Measurements from ENCODE around the gene PHLDA1.
"Not testable (repeated sequence)": the region's sequence is repeated elsewhere in the genome, so short reads cannot be mapped to it uniquely, and the experiment has no call there.

The PHLDA1 gene

DNA sequence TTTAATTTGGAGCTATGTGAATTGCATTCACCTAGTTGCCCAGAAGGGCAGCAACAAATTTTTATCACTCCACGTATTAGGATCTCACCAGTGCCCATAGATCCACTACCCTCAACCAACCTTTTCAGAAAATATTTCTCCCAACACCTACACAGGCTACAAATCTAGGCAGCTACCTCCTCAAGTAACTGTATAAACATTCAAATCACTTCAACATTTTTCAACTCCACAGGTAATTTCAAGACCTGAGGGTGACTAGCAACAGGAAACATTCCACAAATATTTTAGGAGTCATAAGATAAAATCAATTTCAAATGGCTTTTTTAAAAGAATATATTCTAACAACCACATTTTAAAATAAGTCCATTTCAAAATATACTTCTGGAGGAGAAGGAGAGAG, 12.9 kb downstream of the PHLDA1 start:
- no peak for DNase-seq (ENCODE audit: low read depth in 2 of 2)

DNA sequence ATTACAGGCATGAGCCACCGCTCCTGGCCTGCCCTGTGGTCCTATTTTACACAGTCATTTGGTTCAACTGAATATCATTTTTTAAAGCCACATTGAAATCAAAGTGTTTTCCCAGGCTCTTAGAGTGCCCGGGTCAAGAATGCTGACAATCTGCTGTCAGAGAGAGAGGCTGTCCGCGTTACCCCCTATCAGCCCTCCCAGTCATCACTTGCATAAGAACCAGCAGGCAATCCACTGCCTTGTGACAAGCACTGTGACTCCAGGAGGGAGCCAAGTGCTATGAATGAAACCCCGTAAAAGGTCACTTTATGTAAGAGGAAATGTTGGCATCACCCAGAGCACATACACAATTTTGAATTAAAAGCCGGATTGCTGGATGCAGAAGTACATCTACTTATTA, 13.5 kb downstream of the PHLDA1 start:
- DNase-seq (ENCODE audit: low read depth in 2 of 2), result no peak

DNA sequence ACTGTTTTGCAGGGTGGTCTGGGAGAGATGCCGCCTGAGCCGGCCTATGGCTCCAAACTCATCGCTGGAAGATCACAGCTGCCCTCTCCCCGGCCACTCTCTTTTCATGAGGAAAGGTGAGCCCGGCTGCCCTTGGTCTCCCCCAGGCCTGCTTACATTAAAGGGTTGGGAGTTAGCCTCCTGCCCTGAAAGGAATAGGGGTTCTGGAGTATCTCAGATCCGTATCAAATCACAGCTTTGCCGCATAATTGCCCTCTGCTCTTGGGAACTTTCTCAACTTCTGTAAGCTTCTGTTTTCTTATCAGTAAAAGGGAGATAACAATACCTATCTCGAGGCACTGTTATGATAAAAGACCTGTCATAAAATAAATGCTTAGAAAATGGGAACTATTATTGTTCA, 17.6 kb downstream of the PHLDA1 start:
- DNase-seq (ENCODE audit: low read depth in 2 of 2), result no peak

DNA sequence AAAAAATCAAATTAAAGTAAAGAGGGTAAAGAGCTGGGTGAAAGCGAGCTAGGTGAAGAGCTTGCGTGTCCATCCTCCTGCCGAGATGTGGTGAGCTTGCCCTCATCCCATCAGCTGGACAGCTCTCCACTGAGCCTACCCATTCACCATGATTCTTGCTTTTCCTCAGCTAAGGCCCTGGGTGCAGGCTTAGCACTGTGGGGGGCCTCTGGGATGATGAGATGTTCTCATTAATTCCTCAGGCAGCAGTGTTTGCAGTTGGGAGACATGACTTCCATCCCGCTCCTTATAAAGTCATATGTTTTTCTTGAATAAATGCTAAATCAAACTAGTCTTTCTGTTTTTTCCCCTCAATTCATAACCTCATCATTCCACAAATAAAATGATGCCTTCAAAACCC, 18.0 kb downstream of the PHLDA1 start:
- DNase-seq (ENCODE audit: low read depth in 2 of 2), result no peak

DNA sequence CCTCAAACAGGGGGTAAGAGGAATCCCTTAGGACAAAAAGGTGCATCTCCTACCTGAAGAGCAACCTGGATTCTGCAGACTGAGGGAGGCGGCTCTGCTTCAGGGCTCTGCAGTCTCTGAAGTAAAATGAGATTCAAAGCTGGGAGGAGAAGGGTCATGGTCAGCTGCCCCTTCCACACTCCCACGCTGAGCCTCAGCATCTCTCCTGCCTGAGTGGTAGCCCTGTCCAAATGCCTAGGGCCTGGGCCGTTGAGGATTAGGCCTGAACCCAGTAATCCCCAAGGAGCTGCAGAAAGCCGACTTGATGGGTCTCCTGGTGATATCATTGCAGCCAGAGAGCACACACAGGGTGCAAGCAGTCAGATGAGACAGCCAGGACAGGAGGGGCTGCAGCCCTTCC, 18.9 kb downstream of the PHLDA1 start:
- no peak for DNase-seq (ENCODE audit: low read depth in 2 of 2)

DNA sequence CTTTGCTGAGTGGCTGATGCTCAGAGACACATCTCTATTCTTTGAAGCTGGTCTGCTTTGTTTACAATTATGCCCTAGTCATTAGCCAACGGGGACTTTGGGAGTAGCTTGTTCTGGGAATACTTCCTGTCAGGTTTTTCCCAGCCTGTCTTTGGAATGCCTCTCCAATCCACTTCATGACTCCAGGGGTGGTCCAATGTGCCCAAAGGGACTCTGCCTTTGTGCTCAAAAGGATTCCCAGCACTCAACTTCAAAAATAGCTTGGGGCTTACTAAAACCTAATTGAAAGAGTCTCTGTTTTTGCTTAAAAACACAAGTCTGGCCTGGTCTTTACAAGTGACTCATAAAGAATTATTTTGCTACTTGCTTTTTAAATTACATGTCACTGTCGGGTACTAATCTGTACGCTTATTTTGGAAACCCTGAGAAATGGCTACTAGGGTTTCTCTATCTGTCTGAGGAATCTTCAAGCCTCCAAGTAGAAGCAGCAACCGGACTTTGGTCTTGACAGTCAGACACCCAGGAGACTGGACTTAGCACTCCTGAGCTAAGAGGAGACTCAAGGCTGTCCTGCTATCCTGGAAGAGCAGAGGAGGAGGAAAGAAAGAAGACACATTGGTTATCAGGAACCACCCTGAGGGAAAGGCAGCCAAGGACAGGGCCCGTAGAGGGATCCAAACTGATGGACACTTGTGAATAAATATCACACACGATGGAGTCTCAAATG, 20.7 kb downstream of the PHLDA1 start:
- DNase-seq (ENCODE audit: low read depth in 2 of 2), result no peak

DNA sequence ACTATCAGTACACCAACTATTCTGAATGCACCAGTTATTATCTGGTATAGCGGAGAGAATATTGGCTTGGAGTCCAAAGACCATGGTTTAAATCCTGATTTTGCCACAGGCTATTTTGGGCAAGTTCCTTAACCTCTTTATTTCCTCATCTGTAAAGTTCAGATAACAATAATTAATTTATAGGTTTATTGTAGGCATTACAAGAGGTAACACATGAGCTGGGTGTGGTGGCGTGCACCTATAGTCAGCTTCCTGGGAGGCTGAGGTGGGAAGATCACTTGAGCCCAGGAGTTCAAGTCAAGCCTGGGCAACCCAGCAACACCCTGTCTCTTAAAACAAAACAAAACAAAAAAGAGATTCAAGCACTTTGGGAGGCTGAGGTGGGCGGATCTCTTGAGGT, 23.1 kb downstream of the PHLDA1 start:
- DNase-seq (ENCODE audit: low read depth in 2 of 2), result no peak

DNA sequence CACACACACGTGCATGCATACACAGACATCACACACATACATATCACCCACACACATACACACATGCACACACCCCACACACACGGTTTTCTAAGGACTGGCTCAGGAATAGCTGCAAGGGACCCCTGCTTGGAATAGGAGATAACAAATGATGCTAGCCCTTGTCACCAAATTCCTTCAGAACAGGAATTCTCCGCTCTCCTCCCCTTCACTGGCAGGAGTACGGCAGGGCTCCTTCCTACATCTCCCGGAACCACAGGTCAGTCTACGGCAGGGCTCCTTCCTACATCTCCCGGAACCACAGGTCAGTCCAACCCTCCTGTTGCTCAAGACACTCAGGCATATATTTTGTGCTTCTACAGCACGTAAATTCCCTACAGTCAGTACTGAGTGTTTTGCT, 23.9 kb downstream of the PHLDA1 start:
- DNase-seq (ENCODE audit: low read depth in 2 of 2), result no peak

DNA sequence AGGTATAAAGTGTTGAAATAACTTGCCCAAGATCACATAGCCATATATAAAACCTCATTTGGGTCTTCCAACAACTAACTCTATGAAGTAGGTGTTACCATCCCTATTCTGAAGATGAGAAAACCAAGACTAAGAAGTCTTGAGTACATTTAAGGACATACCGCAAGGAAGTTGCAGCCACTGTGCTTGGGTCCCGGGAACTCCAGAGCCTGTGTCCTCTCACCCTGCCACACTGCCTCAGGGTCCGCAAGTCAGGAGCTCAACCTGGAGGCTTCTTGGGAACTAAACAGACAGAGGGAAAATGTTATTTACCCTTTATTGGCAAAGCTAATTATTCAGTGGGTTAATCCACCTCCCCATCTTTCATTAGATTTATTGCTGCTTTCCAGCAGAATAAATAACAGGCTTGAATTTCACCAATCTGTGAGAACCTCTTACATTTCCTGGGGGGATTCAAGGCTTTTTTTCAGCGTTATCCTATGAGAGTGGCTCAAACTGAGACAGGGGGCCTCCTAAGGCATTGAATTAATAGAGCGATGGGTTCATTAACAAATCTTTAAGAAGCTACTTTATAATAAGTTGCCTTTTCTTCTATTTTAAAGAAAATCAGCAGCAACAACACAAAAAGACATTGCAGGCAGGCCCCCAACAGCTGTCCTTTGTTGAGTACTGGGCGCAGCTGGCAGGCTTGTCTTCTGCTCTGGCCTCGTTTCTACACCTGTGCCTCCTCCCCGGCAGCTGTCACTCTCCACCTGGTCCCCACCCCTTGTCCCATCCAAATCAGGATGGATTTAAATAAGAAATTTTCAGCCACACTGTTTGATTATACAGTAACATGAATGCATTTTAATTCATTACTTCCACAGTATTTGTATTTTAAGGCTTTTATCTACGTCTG, 25.3 kb downstream of the PHLDA1 start:
- DNase-seq (ENCODE audit: low read depth in 2 of 2), result no peak

DNA sequence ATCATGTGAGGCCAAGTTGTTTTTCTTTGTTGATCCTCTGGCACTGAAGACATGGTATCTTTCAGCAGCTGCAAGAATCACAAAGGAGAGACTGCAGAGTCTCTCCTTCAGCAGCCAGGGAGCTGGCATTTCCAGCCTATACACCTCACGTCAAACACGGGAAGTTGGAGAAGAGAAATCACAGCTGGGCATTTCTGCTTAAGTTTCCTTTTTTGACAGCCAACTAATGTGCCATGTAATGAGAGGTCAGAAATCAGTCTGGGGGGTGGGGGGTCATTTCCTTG, 28.3 kb downstream of the PHLDA1 start:
- DNase-seq (ENCODE audit: low read depth in 2 of 2), result no peak

DNA sequence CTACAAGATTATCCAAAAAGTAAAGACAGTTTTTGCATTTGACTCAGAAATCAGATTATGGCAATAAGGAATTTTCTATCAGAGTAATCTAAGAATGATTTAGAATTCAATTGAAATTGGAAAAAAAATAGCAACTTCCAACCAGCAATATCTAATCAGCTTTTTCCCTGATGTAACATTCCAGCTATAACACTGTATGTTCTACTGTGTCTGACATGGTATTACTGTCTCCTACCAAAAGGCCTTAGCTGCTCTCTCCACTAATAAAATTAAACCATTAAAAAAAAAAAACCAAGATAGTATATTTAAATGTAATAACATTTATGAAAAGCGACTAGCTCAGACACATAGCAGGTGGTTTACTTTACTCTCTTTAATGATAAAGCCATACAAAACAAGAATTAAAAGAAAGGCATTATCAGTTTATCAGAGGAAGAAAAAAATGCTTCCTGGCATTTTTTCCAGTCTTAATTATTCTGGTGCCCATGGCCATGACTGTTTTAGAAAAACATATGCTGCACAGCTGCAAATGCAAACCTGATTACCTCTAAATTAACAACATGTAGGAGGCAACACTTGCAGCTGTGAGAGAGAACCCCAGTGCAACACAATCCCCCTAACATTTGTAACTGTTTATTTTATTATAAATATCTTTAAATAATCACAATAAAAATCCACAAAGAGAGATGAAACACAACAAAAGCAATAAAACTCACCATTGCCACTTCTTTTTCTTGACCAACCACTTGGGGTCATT, 28.8 kb downstream of the PHLDA1 start:
- no peak for DNase-seq (ENCODE audit: low read depth in 2 of 2)

DNA sequence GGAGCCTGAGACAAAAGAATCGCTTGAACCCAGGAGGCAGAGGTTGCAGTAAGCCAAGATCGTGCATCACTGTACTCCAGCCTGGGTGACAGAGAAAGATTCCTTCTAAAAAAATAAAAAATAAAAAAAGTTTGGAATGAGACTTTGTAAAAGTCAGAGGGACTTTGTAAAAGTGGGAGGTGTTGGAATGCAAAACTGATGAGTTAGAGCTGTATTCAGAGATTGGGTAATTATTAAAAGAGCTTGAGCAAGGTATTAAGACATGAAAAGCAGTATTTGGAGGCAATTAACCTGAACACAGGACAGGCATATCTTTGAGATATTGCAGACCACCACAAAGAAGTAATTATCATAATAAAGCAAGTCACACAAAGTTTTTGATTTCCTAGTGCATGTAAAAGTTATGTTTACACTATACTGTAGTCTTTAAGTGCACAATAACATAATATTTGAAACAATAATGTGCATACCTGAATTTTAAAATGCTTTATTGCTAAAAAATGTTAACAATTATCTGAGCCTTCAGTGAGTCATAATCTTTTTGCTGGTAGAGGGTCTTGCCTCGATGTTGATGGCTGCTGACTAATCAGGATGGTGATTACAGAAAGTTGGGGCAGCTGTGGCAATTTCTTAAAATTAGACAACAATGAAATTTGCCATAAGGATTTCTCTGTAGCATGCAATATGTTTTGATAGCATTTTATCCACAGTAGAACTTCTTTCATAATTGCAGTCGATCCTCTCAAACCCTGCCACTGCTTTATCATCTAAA, 33.1 kb downstream of the PHLDA1 start:
- no peak for DNase-seq (ENCODE audit: low read depth in 2 of 2)

DNA sequence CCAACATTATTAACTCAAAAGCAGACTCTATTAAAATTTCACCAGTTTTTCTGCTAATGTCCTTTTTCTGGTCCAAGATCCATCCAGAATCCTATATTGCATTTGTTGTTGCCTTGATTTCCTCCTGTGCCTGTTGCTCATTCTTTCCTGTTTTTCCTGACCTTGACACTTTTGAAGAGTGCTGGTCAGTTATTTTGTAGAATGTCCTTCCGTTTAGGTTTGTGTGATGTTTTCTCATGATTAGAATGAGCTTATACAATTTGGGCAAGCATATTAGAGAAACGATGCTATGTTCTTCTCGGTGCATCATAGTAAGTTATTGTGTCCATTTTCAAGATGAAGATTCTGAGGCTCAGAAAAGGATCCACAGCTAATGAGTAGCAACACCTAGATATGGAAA, 33.9 kb downstream of the PHLDA1 start:
- no peak for DNase-seq (ENCODE audit: low read depth in 2 of 2)

DNA sequence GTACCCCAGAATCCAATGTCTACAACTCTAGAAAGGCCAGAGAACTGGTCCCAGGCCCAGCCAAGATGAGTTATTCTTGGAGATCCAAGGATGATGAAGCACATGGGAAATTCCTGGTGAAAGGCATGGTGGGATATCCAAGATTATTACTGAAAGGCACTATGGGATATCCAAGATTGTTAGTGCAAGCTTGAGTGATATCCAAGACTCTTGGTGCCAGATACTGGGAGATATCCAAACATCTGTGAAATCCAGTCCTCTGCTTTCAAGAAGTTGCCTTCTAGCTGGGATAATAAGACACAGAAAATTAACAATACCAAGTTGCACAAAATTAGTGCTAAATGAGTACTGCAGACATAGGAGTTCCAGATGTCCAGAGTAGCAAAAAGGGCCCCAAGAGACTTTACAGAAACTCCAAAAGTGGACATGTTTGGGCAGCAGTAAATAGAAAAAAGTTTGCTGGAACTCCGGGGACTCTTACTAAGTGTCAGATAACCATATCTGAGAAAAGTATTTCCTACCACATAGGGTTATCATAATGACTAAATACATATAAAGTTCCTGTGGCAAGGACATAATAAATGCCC, 34.6 kb downstream of the PHLDA1 start:
- no peak for DNase-seq (ENCODE audit: low read depth in 2 of 2)

DNA sequence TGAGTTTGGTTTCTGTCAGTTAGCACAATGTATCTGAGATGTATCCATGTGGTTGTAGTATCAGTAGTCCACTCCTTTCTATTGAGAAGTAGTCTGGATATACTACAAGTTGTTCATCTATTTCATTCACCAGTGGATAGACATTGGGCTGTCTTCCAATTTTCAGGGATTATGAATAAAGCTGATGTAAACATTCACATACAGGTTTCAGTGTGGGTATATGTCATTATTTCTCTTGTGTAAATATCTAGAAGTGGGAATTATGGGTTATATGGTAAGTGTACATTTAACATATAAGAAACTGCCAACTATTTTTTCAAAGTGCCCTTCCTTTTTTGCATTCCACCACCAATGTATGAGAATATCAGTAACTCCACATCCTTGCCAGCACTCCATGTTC, 35.9 kb downstream of the PHLDA1 start:
- no peak for DNase-seq (ENCODE audit: low read depth in 2 of 2)

DNA sequence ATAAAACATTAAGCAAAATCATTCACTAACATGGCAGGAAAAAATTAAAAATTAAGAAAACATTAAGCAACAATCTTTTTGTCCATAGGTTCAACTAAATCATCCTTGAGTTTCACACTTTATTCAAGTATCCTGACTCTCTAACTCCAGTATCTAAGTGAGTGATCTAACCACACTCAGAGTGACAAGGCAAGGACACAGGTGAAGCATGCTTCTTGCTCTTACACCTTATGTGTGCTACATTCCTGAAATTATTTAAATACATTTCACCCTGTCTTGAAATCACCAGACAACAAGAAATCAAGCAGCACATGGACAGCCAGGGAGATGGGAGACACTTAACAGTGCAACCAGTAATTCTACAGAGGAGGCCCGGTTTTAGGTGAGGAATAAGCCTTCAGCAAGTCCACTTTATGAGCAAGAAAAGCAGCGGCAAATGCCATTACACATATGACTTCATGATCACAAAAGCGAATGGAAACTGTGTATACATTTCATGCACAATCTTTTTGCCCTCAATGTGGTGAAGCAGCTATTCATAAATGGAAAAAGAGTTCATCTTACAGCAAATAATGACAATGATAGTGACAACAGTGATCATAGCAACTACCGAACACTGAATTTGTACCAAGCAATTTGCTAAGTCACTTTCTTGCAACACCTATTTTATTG, 37.4 kb downstream of the PHLDA1 start:
- no peak for DNase-seq (ENCODE audit: low read depth in 2 of 2)

DNA sequence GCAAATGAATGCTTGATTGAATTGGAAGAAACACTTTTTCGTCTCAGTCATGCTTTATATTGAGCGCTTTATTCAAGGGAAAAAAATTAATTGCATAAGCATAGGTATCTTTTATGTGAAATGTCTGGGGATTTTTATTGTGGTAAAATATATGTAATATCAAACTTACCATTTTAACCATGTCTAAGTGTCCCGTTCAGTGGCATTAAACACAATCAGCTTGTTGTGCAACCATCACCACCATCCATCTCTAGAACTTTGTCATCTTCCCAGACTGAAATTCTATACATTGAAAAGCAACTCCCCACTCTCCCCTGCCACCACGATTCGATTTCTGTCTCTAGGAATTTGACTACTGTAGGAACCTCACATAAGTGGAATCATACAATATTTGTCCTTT, 39.8 kb downstream of the PHLDA1 start:
- DNase-seq (ENCODE audit: low read depth in 2 of 2), result no peak

DNA sequence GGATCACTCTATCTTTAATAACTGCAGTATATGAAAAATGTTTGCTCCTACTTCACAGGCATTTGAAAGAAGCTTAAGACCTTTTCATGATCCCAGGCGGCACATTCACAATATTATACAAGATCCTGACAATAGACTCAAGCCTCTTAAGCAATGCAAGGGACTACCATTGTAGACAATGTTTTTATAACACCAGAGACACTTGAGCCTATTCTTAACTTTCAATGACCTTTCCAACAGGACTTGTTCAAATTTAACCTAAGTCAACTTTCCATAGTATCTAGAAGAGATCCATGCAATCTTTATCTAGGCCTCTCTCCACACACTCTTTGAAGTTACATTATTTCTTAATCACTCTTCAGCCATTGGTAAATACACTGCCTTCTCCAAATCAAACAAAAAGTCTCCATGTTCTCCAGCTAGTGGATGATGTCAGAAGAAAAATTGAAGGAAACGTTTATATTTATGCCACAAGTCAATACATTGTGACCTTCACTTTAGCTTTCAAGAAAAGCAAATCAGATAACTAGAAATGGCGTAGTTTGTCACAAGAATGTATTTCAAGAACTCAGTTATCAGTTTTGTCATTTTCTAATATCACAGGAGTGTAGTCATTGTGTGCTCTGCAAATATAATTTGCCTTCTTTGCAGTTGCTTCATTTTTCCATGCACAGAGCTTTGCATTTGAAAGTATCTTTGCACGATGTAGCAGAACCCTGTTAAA, 41.2 kb downstream of the PHLDA1 start:
- DNase-seq (ENCODE audit: low read depth in 2 of 2), result no peak

DNA sequence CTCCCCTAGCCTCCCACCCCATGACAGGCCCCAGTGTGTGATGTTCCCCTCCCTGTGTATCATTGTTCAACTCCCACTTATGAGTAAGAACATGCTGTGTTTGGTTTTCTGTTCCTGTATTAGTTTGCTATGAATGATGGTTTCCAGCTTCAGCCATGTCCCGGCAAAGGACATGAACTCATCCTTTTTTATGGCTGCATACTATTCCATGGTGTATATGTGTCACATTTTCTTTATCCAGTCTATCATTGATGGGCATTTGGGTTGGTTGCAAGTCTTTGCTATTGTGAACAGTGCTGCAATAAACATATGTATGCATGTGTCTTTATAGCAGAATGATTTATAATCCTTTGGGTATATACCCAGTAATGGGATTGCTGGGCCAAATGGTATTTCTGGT, 43.9 kb downstream of the PHLDA1 start:
- not testable (repeated sequence) for DNase-seq (ENCODE audit: low read depth in 2 of 2)

DNA sequence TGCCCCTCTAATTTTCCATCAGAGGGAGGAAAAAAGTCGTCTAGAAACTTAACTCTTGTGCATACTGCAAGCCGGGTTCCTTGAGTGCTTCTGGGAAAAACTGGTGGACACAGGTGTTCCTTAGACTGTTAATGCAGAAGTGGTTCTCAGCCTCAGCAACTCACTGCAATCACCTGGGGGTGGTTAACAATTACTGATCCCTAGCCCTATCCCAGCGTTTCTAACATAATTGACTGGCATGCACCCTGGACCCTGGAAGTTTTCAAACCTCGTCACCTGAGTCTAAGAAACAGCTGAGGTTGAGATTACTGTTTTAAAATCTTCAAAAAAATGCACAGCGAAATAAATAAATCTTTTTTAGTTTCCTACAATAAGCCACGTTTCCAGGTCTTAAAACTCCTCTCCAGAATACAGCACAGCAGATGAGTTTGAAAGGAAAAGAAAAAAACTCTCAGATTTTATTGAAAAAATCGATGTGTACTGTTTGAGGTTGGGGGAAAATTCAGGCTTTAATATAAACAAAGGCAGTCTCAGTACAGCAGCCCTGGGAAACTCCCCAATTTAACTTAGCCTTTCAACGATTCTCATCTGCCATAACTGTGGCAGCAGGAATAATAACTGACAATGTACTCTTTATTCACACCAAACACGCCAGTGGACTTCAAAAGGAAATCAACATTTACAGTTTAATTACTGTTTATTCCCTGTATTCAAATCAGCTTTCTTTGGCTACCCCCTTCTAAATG, 45.4 kb downstream of the PHLDA1 start:
- no peak for DNase-seq (ENCODE audit: low read depth in 2 of 2)

Measured in stimulated activated CD8-positive, alpha-beta memory T cell treated with anti-CD3 and anti-CD28 coated beads, Interleukin-2, amount 100 ng/mL, for 1 hour (primary cell).